Mucosa of descending colon (tissue), 3 donors: Measurements from ENCODE around the gene GALNS. TPM values are rescaled to one million over a fixed set of nuclear protein-coding genes. Genes with fewer than 3 reads are reported as not detected.

Experiments
- ATAC-seq: fragments of 200-7000 bp; cut with Tn5 transposase; one replicate; pipeline ENCODE4 v1.9.1; 2020; ENCODE audit warnings: mild to moderate bottlenecking, moderate library complexity
- DNase-seq, 3 donors: peaks; one replicate each; pipeline ENCODE4 v3.0.0-alpha.2; 2020
- H3K36me3 ChIP-seq: fragments of 200-600 bp; one replicate; pipeline ENCODE4 v1.8.0; 2021; ENCODE audit warnings: low read depth, mild to moderate bottlenecking
- H3K4me1 ChIP-seq: fragments of 200-600 bp; one replicate; pipeline ENCODE4 v1.8.0; 2021; ENCODE audit warnings: low read depth, mild to moderate bottlenecking
- H3K4me3 ChIP-seq: fragments of 200-600 bp; one replicate; pipeline ENCODE4 v1.8.0; 2021; ENCODE audit warnings: mild to moderate bottlenecking
- H3K9me3 ChIP-seq: fragments of 200-600 bp; one replicate; pipeline ENCODE4 v1.8.0; 2021; ENCODE audit warnings: mild to moderate bottlenecking
- CTCF ChIP-seq: fragments of 200-600 bp; IDR thresholded peaks from one replicate; pipeline ENCODE4 v1.8.0; 2022; ENCODE audit warnings: antibody characterized with exemption, mild to moderate bottlenecking
- intact Hi-C, 2 donors: fragments of 100-400 bp; cut with DNase I in 1 of 2; cut with micrococcal nuclease in 1 of 2; formaldehyde crosslinking; loops; one replicate each; pipeline versions ENCODE4 v1.11.0 to v1.11.1; 2022; cut with DNase I, micrococcal nuclease
- total RNA-seq, 3 donors: library from RNA; stranded (reverse); fragmentation: NEBNext Ultra II Directional in 2 of 3; extraction: Animal tissue kit (Norgen Biotek cat#: 25700) in 2 of 3; gene quantifications; one replicate each; pipeline versions ENCODE4 v1.2.1 to v1.2.4, GENCODE V29; 2021 to 2023
- donor health status: DM: no; HTN: no; CAD: no; lungs with moderate emphysema.
- donor health status: DM: no; HTN: no; CAD: no.
- donor health status: DM: no; HTN: yes; CAD: no.

Gene GALNS
- total RNA-seq, 3 donors from 2014 or later, result 37.4 to 65.3 (median 44.0) TPM

DNA sequence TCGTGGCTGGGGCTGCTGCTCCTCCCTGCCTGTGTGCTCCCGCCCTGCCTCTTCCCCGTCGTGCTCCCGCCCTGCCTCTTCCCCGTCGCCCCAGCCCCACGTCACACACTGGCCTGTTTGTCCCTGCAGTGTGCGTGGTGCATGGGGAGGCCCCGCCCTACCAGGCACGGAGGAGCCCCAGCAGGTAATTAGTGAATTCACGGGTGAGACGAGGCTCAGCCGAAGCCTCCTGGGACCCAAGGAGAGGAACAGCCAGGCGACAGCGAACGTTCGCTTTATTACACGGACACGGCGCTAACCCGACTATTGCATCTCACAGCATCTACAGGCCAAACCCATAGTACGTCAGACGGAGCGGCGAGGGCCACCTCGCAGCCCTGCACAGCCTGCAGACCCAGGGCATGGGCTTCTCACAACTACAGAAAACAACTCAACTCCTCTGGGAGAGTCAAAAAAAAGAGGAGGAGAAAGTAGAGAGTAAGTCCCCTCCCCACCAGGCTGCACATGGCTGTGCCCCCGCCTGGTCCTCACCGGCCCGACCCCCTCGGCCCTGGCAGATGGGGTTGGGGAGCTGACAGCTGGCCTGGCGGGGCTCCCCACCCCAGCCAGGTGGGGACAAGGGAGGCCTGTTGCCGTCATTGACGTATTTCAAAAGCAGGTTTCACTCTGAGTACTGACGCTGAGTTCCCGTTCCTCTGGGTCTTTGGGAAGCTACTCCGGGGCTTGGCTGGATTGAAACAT lies 14.0 kb upstream of the GALNS start:
- DNase-seq (no peak), ATAC-seq (peak; percentile 41)
- intact Hi-C loops, result no loop called here
- H3K4me1 ChIP-seq, result no peaks in the 10 kb centered on the region
- no peak overlapping the region for H3K4me3 ChIP-seq
- no peak for TF ChIP-seq CTCF
- H3K36me3 ChIP-seq, result no peaks in the 10 kb centered on the region
- H3K9me3 ChIP-seq, result no peaks in the 10 kb centered on the region

GRCh38 chr16:88869673-88869980 lies 12.9 kb upstream of the GALNS start:
- Histone ChIP-seq H3K36me3 (no peaks in the 10 kb centered on the region), H3K4me3 (no peak overlapping the region), H3K4me1 (no peaks in the 10 kb centered on the region), H3K9me3 (no peaks in the 10 kb centered on the region)
- DNase-seq (no peak), ATAC-seq (no peak)
- TF ChIP-seq CTCF, result no peak
- intact Hi-C loops, result no loop called here

- no peak for ATAC-seq
- no peak for TF ChIP-seq CTCF
- Histone ChIP-seq H3K36me3 (no peaks in the 10 kb centered on the region), H3K9me3 (no peaks in the 10 kb centered on the region), H3K4me3 (no peak overlapping the region), H3K4me1 (no peaks in the 10 kb centered on the region)
- intact Hi-C loops, result no loop called here
- no peak for DNase-seq
These were observed 12.4 kb upstream of the GALNS start for GRCh38 chr16:88868974-88869672.

GRCh38 chr16:88867581-88868246 lies 11.0 kb upstream of the GALNS start:
- Histone ChIP-seq H3K4me3 (no peak overlapping the region), H3K4me1 (no peaks in the 10 kb centered on the region), H3K36me3 (no peaks in the 10 kb centered on the region), H3K9me3 (no peaks in the 10 kb centered on the region)
- no peak for TF ChIP-seq CTCF
- intact Hi-C loops, result no loop called here
- DNase-seq (no peak), ATAC-seq (no peak)

DNA sequence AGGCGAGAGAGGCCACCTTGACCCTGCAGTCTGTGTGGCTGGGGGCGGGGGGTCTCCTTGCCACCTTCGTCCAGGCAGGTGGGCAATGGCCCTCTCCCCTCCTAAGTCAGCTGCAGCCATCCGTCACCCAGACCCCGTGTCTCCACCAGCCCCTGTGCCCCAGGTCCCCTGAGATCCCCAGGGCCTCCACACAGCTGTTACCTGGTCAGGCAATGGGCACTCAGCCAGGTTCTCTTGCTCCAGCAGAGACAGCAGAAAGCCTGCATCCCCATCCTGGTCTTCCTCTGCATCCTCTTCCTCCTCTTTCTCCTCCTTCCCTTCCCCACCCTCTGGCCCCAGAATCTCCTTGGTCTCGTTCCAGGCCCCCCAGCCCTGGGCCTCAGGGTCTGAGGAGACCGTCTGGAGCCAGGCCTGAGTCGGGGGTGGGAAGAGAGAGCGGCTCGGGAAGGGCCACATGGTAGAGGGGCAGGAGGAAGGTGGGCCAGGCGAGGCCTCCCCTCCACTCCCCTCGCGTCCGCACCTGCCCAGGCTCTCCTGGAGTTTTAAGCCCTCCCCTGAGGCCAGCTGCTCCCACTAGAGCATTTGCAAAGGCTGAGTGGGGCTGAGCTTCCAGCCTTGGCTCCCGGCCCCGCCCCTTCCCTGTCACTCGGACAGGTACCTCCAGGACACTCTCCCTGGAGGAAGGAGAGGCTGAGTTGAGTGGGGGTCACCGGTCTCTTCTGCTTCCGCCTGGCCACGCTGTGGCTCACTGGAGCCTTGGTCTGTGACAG lies 9.6 kb upstream of the GALNS start, which contains the start of gene PABPN1L:
Gene PABPN1L, minus strand, starts transcription at position 510 of the 770 bp plus-strand sequence. Its CDS starts 54 bp downstream, at position 456.
- H3K4me1 ChIP-seq, result no peaks in the 10 kb centered on the region
- DNase-seq (no peak), ATAC-seq (no peak)
- no peaks in the 10 kb centered on the region for H3K9me3 ChIP-seq
- no peak for TF ChIP-seq CTCF
- intact Hi-C loops, result no loop called here
- H3K36me3 ChIP-seq, result no peaks in the 10 kb centered on the region
- no peak within 1 kb of the TSS for H3K4me3 ChIP-seq
